Measurements from ENCODE around the gene TTC39C.

- TF ChIP-seq, protein P1, sequence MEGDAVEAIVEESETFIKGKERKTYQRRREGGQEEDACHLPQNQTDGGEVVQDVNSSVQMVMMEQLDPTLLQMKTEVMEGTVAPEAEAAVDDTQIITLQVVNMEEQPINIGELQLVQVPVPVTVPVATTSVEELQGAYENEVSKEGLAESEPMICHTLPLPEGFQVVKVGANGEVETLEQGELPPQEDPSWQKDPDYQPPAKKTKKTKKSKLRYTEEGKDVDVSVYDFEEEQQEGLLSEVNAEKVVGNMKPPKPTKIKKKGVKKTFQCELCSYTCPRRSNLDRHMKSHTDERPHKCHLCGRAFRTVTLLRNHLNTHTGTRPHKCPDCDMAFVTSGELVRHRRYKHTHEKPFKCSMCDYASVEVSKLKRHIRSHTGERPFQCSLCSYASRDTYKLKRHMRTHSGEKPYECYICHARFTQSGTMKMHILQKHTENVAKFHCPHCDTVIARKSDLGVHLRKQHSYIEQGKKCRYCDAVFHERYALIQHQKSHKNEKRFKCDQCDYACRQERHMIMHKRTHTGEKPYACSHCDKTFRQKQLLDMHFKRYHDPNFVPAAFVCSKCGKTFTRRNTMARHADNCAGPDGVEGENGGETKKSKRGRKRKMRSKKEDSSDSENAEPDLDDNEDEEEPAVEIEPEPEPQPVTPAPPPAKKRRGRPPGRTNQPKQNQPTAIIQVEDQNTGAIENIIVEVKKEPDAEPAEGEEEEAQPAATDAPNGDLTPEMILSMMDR (IDR thresholded peaks at IDR 0.05) = no peak
- no peak for TF ChIP-seq POLR2AphosphoS5 (IDR thresholded peaks at IDR 0.05; ENCODE audit: low read depth, low read length)
Measured at GRCh38 chr18:23994361-23994902, 20.1 kb upstream of the TTC39C start.

All from Panc1 (cell line).